IPS-20b (cell line): ENCODE results near the gene NUP54.

Experiments used
- H3K27ac ChIP-seq: one replicate; pipeline ENCODE4 v1.5.1; 2013; ENCODE audit warnings: low read length
- H3K27me3 ChIP-seq: 2 replicates; pipeline ENCODE4 v1.6.1; 2013; ENCODE audit warnings: mild to moderate bottlenecking, low read length, inconsistent platforms; ENCODE audit not compliant: insufficient read depth
- H3K36me3 ChIP-seq: 2 replicates; pipeline ENCODE4 v1.6.1; 2013; ENCODE audit warnings: low read depth, mild to moderate bottlenecking, inconsistent platforms, low read length, moderate library complexity; ENCODE audit not compliant: insufficient read depth
- H3K4me1 ChIP-seq: 2 replicates; pipeline ENCODE4 v1.6.1; 2013; ENCODE audit warnings: mild to moderate bottlenecking, control low read depth, inconsistent platforms, low read length, moderate library complexity; ENCODE audit not compliant: insufficient read depth
- H3K4me3 ChIP-seq: 2 replicates; pipeline ENCODE4 v1.5.1; 2013; ENCODE audit warnings: mild to moderate bottlenecking, low read length, inconsistent platforms
- H3K9ac ChIP-seq: 2 replicates; pipeline ENCODE4 v1.6.1; 2013; ENCODE audit warnings: low read depth, mild to moderate bottlenecking, inconsistent platforms, low read length, moderate library complexity
- H3K9me3 ChIP-seq: 2 replicates; pipeline ENCODE4 v1.6.1; 2013; ENCODE audit warnings: mild to moderate bottlenecking, low read depth, low read length, inconsistent platforms; ENCODE audit not compliant: insufficient read depth

NUP54 gene

DNA sequence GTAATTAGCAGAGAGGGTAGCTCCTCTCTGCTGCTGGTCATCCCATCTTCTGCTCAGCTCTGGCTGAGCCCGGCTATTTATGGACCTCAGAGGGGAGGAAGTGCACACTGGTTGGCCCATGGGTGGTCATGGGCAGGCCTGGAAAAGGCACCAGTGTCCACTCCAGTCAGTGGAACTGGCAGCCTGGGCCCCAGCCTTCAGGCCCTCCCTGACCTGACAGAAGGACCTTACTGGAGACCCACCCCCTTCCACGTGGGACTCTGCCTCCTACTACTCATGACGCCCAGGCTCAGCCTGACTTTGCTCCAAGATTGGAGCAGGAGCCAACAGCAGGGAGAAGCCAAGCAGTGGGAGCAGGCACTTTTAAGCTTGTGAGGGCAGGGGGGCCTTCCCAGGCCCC lies 81.7 kb downstream of the NUP54 start:
- no peak overlapping the region for H3K4me3 ChIP-seq
- no peaks in the 10 kb centered on the region for H3K36me3 ChIP-seq
- H3K4me1 ChIP-seq = no peaks in the 10 kb centered on the region
- no peaks in the 10 kb centered on the region for H3K9me3 ChIP-seq
- no peaks in the 10 kb centered on the region for H3K27me3 ChIP-seq
- H3K27ac ChIP-seq = no peak overlapping the region
- H3K9ac ChIP-seq = no peak overlapping the region
